HepG2 (cell line): ENCODE data around the gene MOCS1. TPM values are rescaled to one million over a fixed set of nuclear protein-coding genes. Genes with fewer than 3 reads are reported as not detected.

Source experiments
- ATAC-seq: fragments of 200-7000 bp; cut with Tn5 transposase; 3 replicates; pipeline ENCODE4 v1.9.1; 2020; ENCODE audit warnings: mild to moderate bottlenecking, moderate library complexity
- BruUV-seq: library from RNA; stranded (reverse); fragments of 400-500 nt; replicated peaks from 2 replicates; lab custom pipeline; 2021; lab: Mats Ljungman, UMichigan
- CTCF ChIA-PET: fragments of 300-600 bp; formaldehyde crosslinking; extraction: SDS; loops from one replicate; lab custom pipeline; 2021; ENCODE audit warnings: low total read pairs, inconsistent platforms, low intra/inter-chr PET ratio; lab: Yijun Ruan, JAX
- POLR2A ChIA-PET: fragments of 350-600 bp; sonication (Branson Sonifier 250); formaldehyde crosslinking; loops from one replicate; lab custom pipeline; 2020; ENCODE audit warnings: antibody characterized with exemption, inconsistent platforms; lab: Yijun Ruan, JAX
- DNase-seq: peaks from one replicate; pipeline ENCODE4 v3.0.0-alpha.2; 2015; ENCODE audit warnings: low spot score
- FAIRE-seq: peaks from 3 replicates; lab custom pipeline; 2011; peaks lifted over from hg19 to GRCh38; lab: Jason Lieb, UNC
- H2AFZ ChIP-seq: one replicate; pipeline ENCODE4 v1.6.1; 2011; ENCODE audit warnings: low read length, inconsistent platforms
- H3K27ac ChIP-seq: fragments of 300-600 bp; 3 replicates; pipeline ENCODE4 v1.8.0; 2011; ENCODE audit warnings: mixed run types, mild to moderate bottlenecking, mixed read lengths, low read length, inconsistent platforms; ENCODE audit not compliant: insufficient read depth; ENCODE audit errors: extremely low read length
- H3K27me3 ChIP-seq, 2 experiments: fragments of 200-600 bp in 1 of 2; 2 replicates in 1 of 2; 3 replicates in 1 of 2; pipeline versions ENCODE4 v1.6.0 to v1.8.0; 2011; ENCODE audit warnings: low read length in 2 of 2, mild to moderate bottlenecking in 2 of 2, moderate library complexity in 2 of 2, inconsistent platforms in 1 of 2; ENCODE audit not compliant: insufficient read depth in 2 of 2, control insufficient read depth in 1 of 2
- H3K36me3 ChIP-seq, 2 experiments: fragments of 200-600 bp in 1 of 2; replicated peaks in 1 of 2; 2 replicates in 1 of 2; 3 replicates in 1 of 2; pipeline versions ENCODE4 v1.5.1 to v1.8.0; 2011; ENCODE audit warnings: low read length in 2 of 2, inconsistent platforms in 1 of 2; ENCODE audit not compliant: insufficient read depth in 2 of 2, control insufficient read depth in 1 of 2
- H3K4me1 ChIP-seq: 2 replicates; pipeline ENCODE4 v1.5.1; 2012; ENCODE audit warnings: low read length, inconsistent platforms; ENCODE audit not compliant: insufficient read depth
- H3K4me2 ChIP-seq: 2 replicates; pipeline ENCODE4 v1.6.0; 2011; ENCODE audit warnings: low read depth, low read length, inconsistent platforms
- H3K4me3 ChIP-seq, 3 experiments: fragments of 200-600 bp in 1 of 3; sonication (generic), shearing (Covaris generic) in 1 of 3; replicated peaks in 1 of 3; 2 replicates each; pipeline ENCODE4 v1.5.1; 2011 to 2016; ENCODE audit warnings: low read length in 3 of 3, inconsistent platforms in 2 of 3, low read depth in 2 of 3, mild to moderate bottlenecking in 2 of 3, control low read depth in 1 of 3, mixed read lengths in 1 of 3; ENCODE audit not compliant: insufficient read depth in 1 of 3
- H3K79me2 ChIP-seq: one replicate; pipeline ENCODE4 v1.6.1; 2011; ENCODE audit warnings: low read length, inconsistent platforms; ENCODE audit not compliant: insufficient read depth
- H3K9ac ChIP-seq: 2 replicates; pipeline ENCODE4 v1.6.0; 2011; ENCODE audit warnings: mild to moderate bottlenecking, low read depth, low read length, inconsistent platforms; ENCODE audit not compliant: insufficient read depth
- H3K9me3 ChIP-seq: 2 replicates; pipeline ENCODE4 v1.5.1; 2012; ENCODE audit warnings: mild to moderate bottlenecking, low read length
- H4K20me1 ChIP-seq: 2 replicates; pipeline ENCODE4 v1.6.0; 2011; ENCODE audit warnings: inconsistent platforms, mild to moderate bottlenecking, low read length, moderate library complexity; ENCODE audit not compliant: insufficient read depth
- WGBS: methylation state at CpG from one replicate; pipeline ENCODE4 v1.1.6; 2017; ENCODE audit warnings: low lambda C conversion rate; 5-methylcytosine and 5-hydroxymethylcytosine counted together
- in situ Hi-C: cut with HindIII; loops from 2 replicates; pipeline ENCODE4 v1.10.0; 2017; ENCODE audit warnings: low pct_unique_long_range_greater_than_20kb; ENCODE audit not compliant: extremely low pct_ligation_motif_present
- intact Hi-C: fragments of 100-400 bp; cut with micrococcal nuclease; formaldehyde crosslinking; loops from one replicate; pipeline ENCODE4 v1.10.0; 2022; ENCODE audit not compliant: unreplicated experiment
- polyA plus RNA-seq, 8 experiments: library from polyadenylated mRNA; depleted of rRNA in 3 of 8; stranded (reverse) in 7 of 8; unstranded in 1 of 8; fragments of >200 nt; fragmentation: Illumina TruSeq in 4 of 8; extraction: Trizol in 4 of 8; gene quantifications; 2 replicates each; pipeline versions ENCODE4 v1.2.1 to v1.2.3, GENCODE V29; 2011 to 2016; ENCODE audit warnings: low read depth in 4 of 8, missing spikeins in 1 of 8, mixed read lengths in 1 of 8; ENCODE audit not compliant: insufficient read depth in 1 of 8
- total RNA-seq, 5 experiments: library from RNA; depleted of rRNA; stranded (reverse); fragments of >200 nt; fragmentation: Illumina TruSeq; extraction: Trizol; gene quantifications; 2 replicates each; pipeline ENCODE4 v1.2.3, GENCODE V29; 2016; ENCODE audit warnings: low read depth in 1 of 5
- TF ChIP-seq, protein P1 (sequence below): sonication (generic); formaldehyde crosslinking; IDR thresholded peaks from 2 replicates; pipeline ENCODE4 v1.9.0; 2021; ENCODE audit warnings: missing genetic modification reagents, borderline replicate concordance
- TF ChIP-seq, protein P2 (sequence below): IDR thresholded peaks from 2 replicates; pipeline ENCODE4 v1.6.1; 2016; ENCODE audit warnings: low read depth, control low read depth
- TF ChIP-seq, protein P3 (sequence below): sonication (generic); formaldehyde crosslinking; IDR thresholded peaks from 2 replicates; pipeline ENCODE4 v1.5.0; 2020; ENCODE audit warnings: missing genetic modification reagents
- TF ChIP-seq, protein P4 (sequence below): sonication (generic); formaldehyde crosslinking; IDR thresholded peaks from 2 replicates; pipeline ENCODE4 v1.4.0; 2020; ENCODE audit warnings: missing genetic modification reagents
- TF ChIP-seq, protein P5 (sequence below): fragments of 450-650 bp; IDR thresholded peaks from 2 replicates; pipeline ENCODE4 v1.6.1; 2016

The MOCS1 gene
- total and polyA plus RNA-seq, 2 of the 13 experiments (the other 11 are each of a cell fraction or from before 2014, with no cell fraction given) = 5.3 to 11.7 TPM

DNA sequence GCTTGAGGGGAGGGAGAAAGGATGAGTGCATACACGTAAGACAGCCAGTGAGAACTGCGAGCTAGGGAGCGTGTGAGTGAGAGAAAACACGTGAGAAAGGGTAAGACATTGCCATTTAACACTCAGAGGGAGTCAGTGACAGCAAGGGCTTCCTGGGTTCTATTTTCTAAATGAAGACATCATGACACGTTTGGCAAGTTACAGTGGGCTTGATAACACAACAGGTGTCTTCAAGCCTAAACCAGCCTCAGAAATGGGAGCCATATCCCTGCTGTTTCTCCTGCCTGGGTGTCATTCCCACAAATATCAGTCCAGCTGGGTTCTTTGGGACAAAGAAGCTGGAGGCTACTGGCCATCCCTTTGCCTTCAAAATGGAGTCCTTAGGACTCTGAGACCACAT lies 16.9 kb upstream of the MOCS1 start:
- ChIA-PET POLR2A (no interaction called here), CTCF (no interaction called here)
- Histone ChIP-seq H3K27me3 (no peaks in the 10 kb centered on the region), H3K27ac (no peak overlapping the region), H3K4me1 (peaks cover 28% of the 10 kb centered on the region), H3K79me2 (no peaks in the 10 kb centered on the region), H3K36me3 (no peaks in the 10 kb centered on the region), H3K4me2 (no peak overlapping the region), H3K9me3 (no peaks in the 10 kb centered on the region), H3K9ac (no peak overlapping the region), H4K20me1 (no peaks in the 10 kb centered on the region), H3K4me3 (no peak overlapping the region), H2AFZ (no peak overlapping the region)
- TF ChIP-seq, protein P1, sequence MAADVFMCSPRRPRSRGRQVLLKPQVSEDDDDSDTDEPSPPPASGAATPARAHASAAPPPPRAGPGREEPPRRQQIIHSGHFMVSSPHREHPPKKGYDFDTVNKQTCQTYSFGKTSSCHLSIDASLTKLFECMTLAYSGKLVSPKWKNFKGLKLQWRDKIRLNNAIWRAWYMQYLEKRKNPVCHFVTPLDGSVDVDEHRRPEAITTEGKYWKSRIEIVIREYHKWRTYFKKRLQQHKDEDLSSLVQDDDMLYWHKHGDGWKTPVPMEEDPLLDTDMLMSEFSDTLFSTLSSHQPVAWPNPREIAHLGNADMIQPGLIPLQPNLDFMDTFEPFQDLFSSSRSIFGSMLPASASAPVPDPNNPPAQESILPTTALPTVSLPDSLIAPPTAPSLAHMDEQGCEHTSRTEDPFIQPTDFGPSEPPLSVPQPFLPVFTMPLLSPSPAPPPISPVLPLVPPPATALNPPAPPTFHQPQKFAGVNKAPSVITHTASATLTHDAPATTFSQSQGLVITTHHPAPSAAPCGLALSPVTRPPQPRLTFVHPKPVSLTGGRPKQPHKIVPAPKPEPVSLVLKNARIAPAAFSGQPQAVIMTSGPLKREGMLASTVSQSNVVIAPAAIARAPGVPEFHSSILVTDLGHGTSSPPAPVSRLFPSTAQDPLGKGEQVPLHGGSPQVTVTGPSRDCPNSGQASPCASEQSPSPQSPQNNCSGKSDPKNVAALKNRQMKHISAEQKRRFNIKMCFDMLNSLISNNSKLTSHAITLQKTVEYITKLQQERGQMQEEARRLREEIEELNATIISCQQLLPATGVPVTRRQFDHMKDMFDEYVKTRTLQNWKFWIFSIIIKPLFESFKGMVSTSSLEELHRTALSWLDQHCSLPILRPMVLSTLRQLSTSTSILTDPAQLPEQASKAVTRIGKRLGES (CRISPR knock-in tag) = no peak
- TF ChIP-seq, protein P2, sequence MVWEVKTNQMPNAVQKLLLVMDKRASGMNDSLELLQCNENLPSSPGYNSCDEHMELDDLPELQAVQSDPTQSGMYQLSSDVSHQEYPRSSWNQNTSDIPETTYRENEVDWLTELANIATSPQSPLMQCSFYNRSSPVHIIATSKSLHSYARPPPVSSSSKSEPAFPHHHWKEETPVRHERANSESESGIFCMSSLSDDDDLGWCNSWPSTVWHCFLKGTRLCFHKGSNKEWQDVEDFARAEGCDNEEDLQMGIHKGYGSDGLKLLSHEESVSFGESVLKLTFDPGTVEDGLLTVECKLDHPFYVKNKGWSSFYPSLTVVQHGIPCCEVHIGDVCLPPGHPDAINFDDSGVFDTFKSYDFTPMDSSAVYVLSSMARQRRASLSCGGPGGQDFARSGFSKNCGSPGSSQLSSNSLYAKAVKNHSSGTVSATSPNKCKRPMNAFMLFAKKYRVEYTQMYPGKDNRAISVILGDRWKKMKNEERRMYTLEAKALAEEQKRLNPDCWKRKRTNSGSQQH (CRISPR knock-in tag) = no peak
- TF ChIP-seq, protein P3, sequence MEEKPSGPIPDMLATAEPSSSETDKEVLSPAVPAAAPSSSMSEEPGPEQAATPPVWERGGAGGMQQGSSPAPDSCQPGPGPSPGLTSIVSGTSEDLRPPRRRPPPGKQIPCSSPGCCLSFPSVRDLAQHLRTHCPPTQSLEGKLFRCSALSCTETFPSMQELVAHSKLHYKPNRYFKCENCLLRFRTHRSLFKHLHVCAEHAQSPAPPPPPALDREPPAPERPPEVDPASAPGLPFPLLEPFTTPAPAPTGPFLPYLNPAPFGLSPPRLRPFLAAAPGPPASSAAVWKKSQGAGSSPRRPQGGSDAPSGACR (CRISPR knock-in tag) = no peak
- TF ChIP-seq, protein P4, sequence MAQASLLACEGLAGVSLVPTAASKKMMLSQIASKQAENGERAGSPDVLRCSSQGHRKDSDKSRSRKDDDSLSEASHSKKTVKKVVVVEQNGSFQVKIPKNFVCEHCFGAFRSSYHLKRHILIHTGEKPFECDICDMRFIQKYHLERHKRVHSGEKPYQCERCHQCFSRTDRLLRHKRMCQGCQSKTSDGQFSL = no peak
- TF ChIP-seq, protein P5, sequence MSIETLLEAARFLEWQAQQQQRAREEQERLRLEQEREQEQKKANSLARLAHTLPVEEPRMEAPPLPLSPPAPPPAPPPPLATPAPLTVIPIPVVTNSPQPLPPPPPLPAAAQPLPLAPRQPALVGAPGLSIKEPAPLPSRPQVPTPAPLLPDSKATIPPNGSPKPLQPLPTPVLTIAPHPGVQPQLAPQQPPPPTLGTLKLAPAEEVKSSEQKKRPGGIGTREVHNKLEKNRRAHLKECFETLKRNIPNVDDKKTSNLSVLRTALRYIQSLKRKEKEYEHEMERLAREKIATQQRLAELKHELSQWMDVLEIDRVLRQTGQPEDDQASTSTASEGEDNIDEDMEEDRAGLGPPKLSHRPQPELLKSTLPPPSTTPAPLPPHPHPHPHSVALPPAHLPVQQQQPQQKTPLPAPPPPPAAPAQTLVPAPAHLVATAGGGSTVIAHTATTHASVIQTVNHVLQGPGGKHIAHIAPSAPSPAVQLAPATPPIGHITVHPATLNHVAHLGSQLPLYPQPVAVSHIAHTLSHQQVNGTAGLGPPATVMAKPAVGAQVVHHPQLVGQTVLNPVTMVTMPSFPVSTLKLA = peak; percentile 36; the same call in 1 of the 2 replicates
- DNase-seq (no peak), FAIRE-seq (no peak), ATAC-seq (no peak)
- no TSS peak for BruUV-seq
- in situ Hi-C loops = no loop called here
- 28% methylated on average over 5 of the region's 5 CpGs for WGBS
- intact Hi-C loops = no loop called here
